OCI-LY3 (cell line): ENCODE measurements around the gene PRR16.

Experiments
- EZH2phosphoT487 ChIP-seq: fragments of 200-600 bp; shearing (Covaris generic); IDR thresholded peaks from 2 replicates; pipeline ENCODE4 v1.6.1; 2018; ENCODE audit warnings: antibody characterized with exemption, mixed run types, low read depth
- TF ChIP-seq, protein P1 (sequence below): fragments of 200-600, 300-600 bp; sonication (generic); IDR thresholded peaks from 2 replicates; pipeline ENCODE4 v1.5.1; 2014; ENCODE audit warnings: antibody characterized with exemption, low read length, low read depth

GRCh38 chr5:120463006-120463680 lies 957 bp upstream of the PRR16 start:
- TF ChIP-seq, protein P1, sequence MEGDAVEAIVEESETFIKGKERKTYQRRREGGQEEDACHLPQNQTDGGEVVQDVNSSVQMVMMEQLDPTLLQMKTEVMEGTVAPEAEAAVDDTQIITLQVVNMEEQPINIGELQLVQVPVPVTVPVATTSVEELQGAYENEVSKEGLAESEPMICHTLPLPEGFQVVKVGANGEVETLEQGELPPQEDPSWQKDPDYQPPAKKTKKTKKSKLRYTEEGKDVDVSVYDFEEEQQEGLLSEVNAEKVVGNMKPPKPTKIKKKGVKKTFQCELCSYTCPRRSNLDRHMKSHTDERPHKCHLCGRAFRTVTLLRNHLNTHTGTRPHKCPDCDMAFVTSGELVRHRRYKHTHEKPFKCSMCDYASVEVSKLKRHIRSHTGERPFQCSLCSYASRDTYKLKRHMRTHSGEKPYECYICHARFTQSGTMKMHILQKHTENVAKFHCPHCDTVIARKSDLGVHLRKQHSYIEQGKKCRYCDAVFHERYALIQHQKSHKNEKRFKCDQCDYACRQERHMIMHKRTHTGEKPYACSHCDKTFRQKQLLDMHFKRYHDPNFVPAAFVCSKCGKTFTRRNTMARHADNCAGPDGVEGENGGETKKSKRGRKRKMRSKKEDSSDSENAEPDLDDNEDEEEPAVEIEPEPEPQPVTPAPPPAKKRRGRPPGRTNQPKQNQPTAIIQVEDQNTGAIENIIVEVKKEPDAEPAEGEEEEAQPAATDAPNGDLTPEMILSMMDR: no peak
- TF ChIP-seq EZH2phosphoT487: no peak
